Transverse colon (tissue), 4 donors: ENCODE data around the gene ABCC10. TPM values are rescaled to one million over a fixed set of nuclear protein-coding genes. Genes with fewer than 3 reads are reported as not detected.

ENCODE experiments used
- DNase-seq: peaks from one replicate; pipeline ENCODE4 v3.0.0-alpha.2; 2019
- H3K27ac ChIP-seq, 4 donors: fragments of 200-600 bp; sonication (generic); 2 replicates each; pipeline ENCODE4 v1.5.1; 2016 to 2018; ENCODE audit warnings: inconsistent platforms in 4 of 4
- H3K27me3 ChIP-seq: fragments of 200-600 bp; sonication (generic); 2 replicates; pipeline ENCODE4 v1.5.1; 2017; ENCODE audit warnings: inconsistent platforms
- H3K36me3 ChIP-seq, 4 donors: fragments of 200-600 bp; sonication (generic); 2 replicates each; pipeline ENCODE4 v1.5.1; 2017 to 2019; ENCODE audit warnings: inconsistent platforms in 4 of 4
- H3K4me1 ChIP-seq, 4 donors: fragments of 200-600 bp; sonication (generic); 2 replicates each; pipeline ENCODE4 v1.5.1; 2017 to 2020; ENCODE audit warnings: inconsistent platforms in 4 of 4
- H3K4me3 ChIP-seq, 4 donors: fragments of 200-600 bp; sonication (generic); 1 replicate in 1 of 4; 2 replicates in 3 of 4; pipeline versions ENCODE4 v1.5.1 to v1.6.1; 2017 to 2019; ENCODE audit warnings: inconsistent platforms in 4 of 4
- H3K9me3 ChIP-seq, 2 donors: fragments of 200-600 bp; sonication (generic); 2 replicates each; pipeline ENCODE4 v1.5.1; 2017 to 2019; ENCODE audit warnings: inconsistent platforms in 2 of 2
- CTCF ChIP-seq, 5 experiments: fragments of 200-600 bp in 3 of 5; fragments of 450-650 bp in 2 of 5; sonication (generic) in 3 of 5; IDR thresholded peaks; 1 replicate in 2 of 5; 2 replicates in 3 of 5; pipeline ENCODE4 v1.5.1; 2016 to 2017; ENCODE audit warnings: antibody characterized with exemption in 5 of 5, inconsistent platforms in 3 of 5, mild to moderate bottlenecking in 2 of 5, moderate library complexity in 1 of 5
- EP300 ChIP-seq: sonication (generic); formaldehyde crosslinking; IDR thresholded peaks from one replicate; pipeline ENCODE4 v1.6.1; 2017; ENCODE audit warnings: antibody characterized with exemption, low read depth
- POLR2A ChIP-seq: fragments of 450-650 bp; IDR thresholded peaks from one replicate; pipeline ENCODE4 v1.6.1; 2016; ENCODE audit warnings: antibody characterized with exemption, mild to moderate bottlenecking, moderate library complexity
- POLR2AphosphoS5 ChIP-seq, 3 donors: sonication (generic); formaldehyde crosslinking; IDR thresholded peaks; one replicate each; pipeline ENCODE4 v1.6.1; 2016; ENCODE audit warnings: antibody characterized with exemption in 3 of 3
- WGBS, 2 donors: methylation state at CpG; one replicate each; pipeline ENCODE4 v1.1.5; 2018; ENCODE audit warnings: low coverage in 1 of 2; 5-methylcytosine and 5-hydroxymethylcytosine counted together
- in situ Hi-C, 4 donors: fragments of 200-750 bp; cut with MboI; loops; one replicate each; pipeline versions ENCODE4 v1.15.0 to v1.15.1; 2017; ENCODE audit warnings: low sequenced_read_pairs in 3 of 4, low pct_ligation_motif_present in 1 of 4, low pct_unique_long_range_greater_than_20kb in 1 of 4
- intact Hi-C: fragments of 100-400 bp; cut with DNase I; formaldehyde crosslinking; loops from one replicate; pipeline ENCODE4 v1.15.1; 2023; ENCODE audit warnings: low total_unique reads
- total RNA-seq, 4 donors: library from RNA; depleted of rRNA; stranded (reverse); fragments of >200 nt; gene quantifications; one replicate each; pipeline ENCODE4 v1.1.0, GENCODE V29; 2016

The ABCC10 gene
- total RNA-seq, 4 donors from 2014 or later, result 28.0 to 56.9 (median 33.7) TPM

DNA sequence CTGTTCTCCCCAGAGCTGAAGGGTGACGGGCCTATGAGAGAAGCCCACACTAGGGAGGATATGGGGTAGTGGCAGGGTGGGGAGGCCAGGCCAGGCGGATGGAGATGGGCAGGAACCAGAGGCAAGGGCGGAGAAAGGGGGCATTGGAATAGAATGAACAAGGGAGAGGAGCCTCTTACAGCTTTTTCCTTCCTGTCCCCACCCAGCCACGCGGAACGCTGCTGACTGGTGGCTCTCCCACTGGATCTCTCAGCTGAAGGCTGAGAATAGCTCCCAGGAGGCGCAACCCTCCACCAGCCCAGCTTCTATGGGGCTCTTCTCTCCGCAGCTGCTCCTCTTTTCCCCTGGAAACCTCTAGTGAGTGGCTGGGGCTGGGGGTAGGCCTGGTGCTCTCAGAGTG, 17.2 kb downstream of the ABCC10 start:
- WGBS, 2 donors, result 96% methylated on average over 8 of the region's 8 CpGs; no CpG with 5 or more reads in 1 of the 2 donors
- intact Hi-C loops (no loop called here), in situ Hi-C loops (no loop called here)
- no peak overlapping the region for H3K4me3 ChIP-seq
- no peak for DNase-seq
- no peaks in the 10 kb centered on the region for H3K9me3 ChIP-seq
- no peaks in the 10 kb centered on the region for H3K27me3 ChIP-seq
- H3K4me1 ChIP-seq, result no peaks in the 10 kb centered on the region
- TF ChIP-seq CTCF (IDR thresholded peaks at IDR 0.05) (no peak), POLR2A (no peak), EP300 (no peak), POLR2AphosphoS5 (IDR thresholded peaks at IDR 0.05) (no peak)
- peaks cover 0 to 31% (median 5%) of the 10 kb centered on the region in 4 donors for H3K36me3 ChIP-seq
- H3K27ac ChIP-seq, result no peak overlapping the region

DNA sequence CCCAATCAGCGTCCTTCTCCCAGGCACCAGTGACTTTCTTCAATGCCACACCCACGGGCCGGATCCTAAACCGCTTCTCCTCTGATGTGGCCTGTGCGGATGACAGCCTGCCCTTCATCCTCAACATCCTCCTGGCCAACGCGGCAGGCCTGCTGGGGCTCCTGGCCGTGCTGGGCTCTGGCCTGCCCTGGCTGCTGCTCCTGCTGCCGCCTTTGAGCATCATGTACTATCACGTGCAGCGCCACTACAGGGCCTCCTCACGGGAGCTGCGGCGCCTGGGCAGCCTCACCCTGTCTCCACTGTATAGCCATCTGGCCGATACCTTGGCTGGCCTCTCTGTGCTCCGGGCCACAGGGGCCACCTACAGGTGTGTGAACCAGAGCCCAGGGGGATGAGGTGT, 18.2 kb downstream of the ABCC10 start:
- 92% methylated on average over 16 of the region's 16 CpGs; no CpG with 5 or more reads in 1 of the 2 donors for WGBS, 2 donors
- Histone ChIP-seq H3K4me3 (no peak overlapping the region), H3K9me3 (no peaks in the 10 kb centered on the region), H3K27ac (no peak overlapping the region), H3K4me1 (no peaks in the 10 kb centered on the region), H3K27me3 (no peaks in the 10 kb centered on the region), H3K36me3 (peaks cover 0 to 40% (median 8%) of the 10 kb centered on the region in 4 donors)
- DNase-seq, result no peak
- no peak for TF ChIP-seq POLR2AphosphoS5 (IDR thresholded peaks at IDR 0.05)
- TF ChIP-seq CTCF (IDR thresholded peaks at IDR 0.05), result no peak
- no peak for TF ChIP-seq POLR2A
- TF ChIP-seq EP300, result no peak
- intact Hi-C loops, result no loop called here
- in situ Hi-C loops, result no loop called here

GRCh38 chr6:43447604-43448003, 20.3 kb downstream of the ABCC10 start:
- no peaks in the 10 kb centered on the region for H3K4me1 ChIP-seq
- no peak overlapping the region for H3K27ac ChIP-seq
- TF ChIP-seq CTCF (IDR thresholded peaks at IDR 0.05), result no peak
- TF ChIP-seq POLR2AphosphoS5 (IDR thresholded peaks at IDR 0.05), result no peak
- TF ChIP-seq EP300, result no peak
- no peak for TF ChIP-seq POLR2A
- no peak for DNase-seq
- in situ Hi-C loops, result no loop called here
- no peak overlapping the region for H3K4me3 ChIP-seq
- intact Hi-C loops, result no loop called here
- 97% methylated on average over 16 of the region's 16 CpGs; no CpG with 5 or more reads in 1 of the 2 donors for WGBS, 2 donors
- H3K36me3 ChIP-seq, result peaks cover 0 to 36% (median 8%) of the 10 kb centered on the region in 4 donors
- H3K27me3 ChIP-seq, result no peaks in the 10 kb centered on the region
- no peaks in the 10 kb centered on the region for H3K9me3 ChIP-seq

DNA sequence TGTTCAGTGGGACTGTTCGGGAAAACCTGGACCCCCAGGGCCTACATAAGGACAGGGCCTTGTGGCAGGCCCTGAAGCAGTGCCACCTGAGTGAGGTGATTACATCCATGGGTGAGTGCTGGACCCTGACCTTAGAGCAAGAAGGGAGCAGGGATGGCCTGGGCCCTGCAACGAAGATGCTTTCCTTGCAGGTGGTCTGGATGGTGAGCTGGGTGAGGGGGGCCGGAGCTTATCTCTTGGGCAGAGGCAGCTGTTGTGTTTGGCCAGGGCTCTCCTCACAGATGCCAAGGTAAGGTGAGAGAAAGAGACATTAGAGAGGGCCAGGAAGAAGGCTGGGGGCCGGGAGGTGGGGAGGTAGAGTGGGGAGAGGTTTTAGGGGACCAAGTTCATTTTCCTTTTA, 21.6 kb downstream of the ABCC10 start:
- in situ Hi-C loops (no loop called here), intact Hi-C loops (no loop called here)
- Histone ChIP-seq H3K4me1 (no peaks in the 10 kb centered on the region), H3K36me3 (peaks cover 0 to 29% (median 7%) of the 10 kb centered on the region in 4 donors), H3K4me3 (no peak overlapping the region), H3K9me3 (no peaks in the 10 kb centered on the region), H3K27ac (no peak overlapping the region), H3K27me3 (no peaks in the 10 kb centered on the region)
- 90 to 100% methylated on average over 1 to 4 of the region's 4 CpGs for WGBS, 2 donors
- no peak for TF ChIP-seq POLR2AphosphoS5 (IDR thresholded peaks at IDR 0.05)
- no peak for TF ChIP-seq CTCF (IDR thresholded peaks at IDR 0.05)
- TF ChIP-seq EP300, result no peak
- TF ChIP-seq POLR2A, result no peak
- no peak for DNase-seq
